PC-9 (cell line): ENCODE measurements around the gene SERPINC1. TPM values are rescaled to one million over a fixed set of nuclear protein-coding genes. Genes with fewer than 3 reads are reported as not detected.

Experiments used
- BruUV-seq: library from RNA; stranded (reverse); fragments of 400-500 nt; replicated peaks from 2 replicates; lab custom pipeline; 2021; lab: Mats Ljungman, UMichigan
- CTCF ChIA-PET: fragments of 300-600 bp; sonication (Branson Sonifier 250); formaldehyde crosslinking; loops from one replicate; lab custom pipeline; 2022; ENCODE audit warnings: antibody characterized with exemption; lab: Charles Lee
- POLR2A ChIA-PET: fragments of 300-600 bp; sonication (Branson Sonifier 250); formaldehyde crosslinking; loops from one replicate; lab custom pipeline; 2022; ENCODE audit warnings: antibody characterized with exemption; ENCODE audit not compliant: unreplicated experiment; lab: Charles Lee
- DNase-seq, 2 experiments: peaks; one replicate each; pipeline versions ENCODE4 v3.0.0 to v3.0.0-alpha.2; 2015 to 2022; ENCODE audit warnings: mixed read lengths in 1 of 2
- H2AFZ ChIP-seq: fragments of 200-600 bp; sonication (generic); 2 replicates; pipeline ENCODE4 v1.8.1; 2017; ENCODE audit warnings: antibody characterized with exemption
- H3F3A ChIP-seq: fragments of 200-600 bp; sonication (generic); 2 replicates; pipeline ENCODE4 v1.8.1; 2017; ENCODE audit warnings: antibody characterized with exemption, mild to moderate bottlenecking, low read depth; ENCODE audit not compliant: insufficient read depth
- H3K27ac ChIP-seq: fragments of 200-600 bp; sonication (generic); 2 replicates; pipeline ENCODE4 v1.6.1; 2016; ENCODE audit warnings: mixed run types
- H3K27me3 ChIP-seq: fragments of 200-600 bp; sonication (generic); 2 replicates; pipeline ENCODE4 v1.6.1; 2016; ENCODE audit warnings: low read depth, mixed run types; ENCODE audit not compliant: insufficient read depth
- H3K36me3 ChIP-seq: fragments of 200-600 bp; sonication (generic); 2 replicates; pipeline ENCODE4 v1.6.1; 2016; ENCODE audit warnings: low read depth, mixed run types
- H3K4me1 ChIP-seq: fragments of 200-600 bp; sonication (generic); replicated peaks from 2 replicates; pipeline ENCODE4 v1.6.1; 2016; ENCODE audit warnings: mixed run types; ENCODE audit not compliant: insufficient read depth
- H3K4me2 ChIP-seq: fragments of 200-600 bp; sonication (generic); 2 replicates; pipeline ENCODE4 v1.6.1; 2017; ENCODE audit warnings: mixed run types
- H3K4me3 ChIP-seq: fragments of 200-600 bp; sonication (generic); 2 replicates; pipeline ENCODE4 v1.6.1; 2016; ENCODE audit warnings: mixed run types
- H3K79me2 ChIP-seq: fragments of 200-600 bp; sonication (generic); 2 replicates; pipeline ENCODE4 v1.6.1; 2017; ENCODE audit warnings: low read depth, mixed run types
- H3K9me2 ChIP-seq: fragments of 200-600 bp; sonication (generic); 2 replicates; pipeline ENCODE4 v1.8.1; 2017; ENCODE audit warnings: mild to moderate bottlenecking; ENCODE audit not compliant: insufficient read depth
- H3K9me3 ChIP-seq: fragments of 200-600 bp; sonication (generic); 2 replicates; pipeline ENCODE4 v1.8.1; 2016; ENCODE audit warnings: low read depth; ENCODE audit not compliant: insufficient read depth
- H4K20me1 ChIP-seq: fragments of 200-600 bp; sonication (generic); 2 replicates; pipeline ENCODE4 v1.8.1; 2017; ENCODE audit not compliant: insufficient read depth
- EZH2 ChIP-seq: fragments of 200-600 bp; sonication (generic); IDR thresholded peaks from 2 replicates; pipeline ENCODE4 v1.8.0; 2017; ENCODE audit warnings: antibody characterized with exemption, low read depth
- intact Hi-C: fragments of 100-400 bp; cut with micrococcal nuclease; formaldehyde crosslinking; loops from one replicate; pipeline ENCODE4 v1.10.0; 2022; ENCODE audit not compliant: unreplicated experiment
- total RNA-seq: library from RNA; stranded (reverse); gene quantifications from 2 replicates; pipeline ENCODE4 v1.2.3, GENCODE V29; 2021
- TF ChIP-seq, protein P1 (sequence below): fragments of 200-600 bp; sonication (generic); conservative IDR thresholded peaks from 2 replicates; pipeline ENCODE4 v1.6.1; 2017; ENCODE audit warnings: mixed run types, antibody characterized with exemption, mild to moderate bottlenecking, moderate library complexity

The SERPINC1 gene
- total RNA-seq, 1 experiment from 2014 or later, result 0.44 TPM

DNA sequence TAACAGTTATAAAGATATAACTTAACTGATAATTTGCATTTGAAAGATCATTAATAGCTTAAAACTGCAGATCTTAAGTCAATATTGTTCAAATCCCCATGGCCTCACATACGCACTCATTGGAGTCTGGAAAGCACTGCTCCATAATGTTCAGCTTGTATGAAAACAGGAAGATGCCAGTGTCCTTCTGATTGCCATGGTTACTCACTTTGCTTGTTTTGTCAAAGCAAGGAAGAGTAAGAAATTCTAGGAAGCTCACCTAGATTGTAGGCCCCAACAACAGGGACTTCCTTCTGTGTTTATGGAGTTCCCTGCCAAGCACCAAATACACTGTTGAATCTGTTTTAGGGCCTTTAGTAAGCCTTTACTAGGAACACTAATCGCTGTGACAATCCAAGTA lies 60.2 kb downstream of the SERPINC1 start:
- no peaks in the 10 kb centered on the region for H4K20me1 ChIP-seq
- no TSS peak for BruUV-seq
- CTCF ChIA-PET, result no interaction called here
- no peaks in the 10 kb centered on the region for H3K79me2 ChIP-seq
- H2AFZ ChIP-seq, result no peak overlapping the region
- H3K9me2 ChIP-seq, result no peaks in the 10 kb centered on the region
- H3K4me2 ChIP-seq, result no peak overlapping the region
- no peak overlapping the region for H3K27ac ChIP-seq
- POLR2A ChIA-PET, result interaction anchor here (0.6 kb wide), 1 partner anchor 114 kb away, joined by 4 read pairs; no protein-coding TSS in a partner anchor
- TF ChIP-seq, protein P1, sequence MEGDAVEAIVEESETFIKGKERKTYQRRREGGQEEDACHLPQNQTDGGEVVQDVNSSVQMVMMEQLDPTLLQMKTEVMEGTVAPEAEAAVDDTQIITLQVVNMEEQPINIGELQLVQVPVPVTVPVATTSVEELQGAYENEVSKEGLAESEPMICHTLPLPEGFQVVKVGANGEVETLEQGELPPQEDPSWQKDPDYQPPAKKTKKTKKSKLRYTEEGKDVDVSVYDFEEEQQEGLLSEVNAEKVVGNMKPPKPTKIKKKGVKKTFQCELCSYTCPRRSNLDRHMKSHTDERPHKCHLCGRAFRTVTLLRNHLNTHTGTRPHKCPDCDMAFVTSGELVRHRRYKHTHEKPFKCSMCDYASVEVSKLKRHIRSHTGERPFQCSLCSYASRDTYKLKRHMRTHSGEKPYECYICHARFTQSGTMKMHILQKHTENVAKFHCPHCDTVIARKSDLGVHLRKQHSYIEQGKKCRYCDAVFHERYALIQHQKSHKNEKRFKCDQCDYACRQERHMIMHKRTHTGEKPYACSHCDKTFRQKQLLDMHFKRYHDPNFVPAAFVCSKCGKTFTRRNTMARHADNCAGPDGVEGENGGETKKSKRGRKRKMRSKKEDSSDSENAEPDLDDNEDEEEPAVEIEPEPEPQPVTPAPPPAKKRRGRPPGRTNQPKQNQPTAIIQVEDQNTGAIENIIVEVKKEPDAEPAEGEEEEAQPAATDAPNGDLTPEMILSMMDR, result no peak
- TF ChIP-seq EZH2, result no peak
- no peaks in the 10 kb centered on the region for H3K27me3 ChIP-seq
- H3K36me3 ChIP-seq, result peaks cover 10% of the 10 kb centered on the region; the same call in 1 of the 2 replicates
- H3F3A ChIP-seq, result peaks cover 24% of the 10 kb centered on the region
- H3K9me3 ChIP-seq, result no peaks in the 10 kb centered on the region
- no peaks in the 10 kb centered on the region for H3K4me1 ChIP-seq
- DNase-seq, result no peak
- intact Hi-C loops, result no loop called here
- H3K4me3 ChIP-seq, result no peak overlapping the region

DNA sequence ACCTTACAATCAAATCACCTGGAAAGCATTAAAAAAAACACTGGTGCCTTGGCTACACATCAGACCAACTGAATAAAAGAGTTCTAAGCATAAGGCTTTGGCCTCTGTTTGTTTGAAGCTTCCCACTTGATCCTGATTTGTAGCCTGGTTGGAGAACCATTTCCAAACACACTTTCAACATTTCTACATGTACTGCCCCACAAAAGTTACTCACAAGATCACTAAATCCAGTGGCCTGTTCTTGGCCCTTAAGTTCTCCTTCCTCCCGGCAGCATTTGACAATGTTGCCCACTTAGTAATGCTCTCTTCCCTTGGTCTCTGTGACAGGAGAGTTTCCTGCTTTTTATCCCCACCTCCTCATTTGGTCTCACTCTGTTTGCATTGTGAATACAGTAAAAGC lies 61.1 kb downstream of the SERPINC1 start:
- Histone ChIP-seq H3K9me2 (no peaks in the 10 kb centered on the region), H3K4me2 (no peak overlapping the region), H3K4me3 (no peak overlapping the region), H2AFZ (no peak overlapping the region), H3K4me1 (no peaks in the 10 kb centered on the region), H3K36me3 (peaks cover 10% of the 10 kb centered on the region; the same call in 1 of the 2 replicates), H3K79me2 (no peaks in the 10 kb centered on the region), H3K27ac (0 out of 2 replicates have a peak overlapping the region, but pooled peaks have one; percentile 6), H4K20me1 (no peaks in the 10 kb centered on the region), H3F3A (peaks cover 15% of the 10 kb centered on the region), H3K27me3 (no peaks in the 10 kb centered on the region), H3K9me3 (no peaks in the 10 kb centered on the region)
- ChIA-PET POLR2A (no interaction called here), CTCF (interaction anchor here (0.5 kb wide), 1 partner anchor 449 kb away, joined by 4 read pairs; no protein-coding TSS in a partner anchor)
- intact Hi-C loops, result no loop called here
- TF ChIP-seq, protein P1, result no peak
- TF ChIP-seq EZH2, result no peak
- BruUV-seq, result no TSS peak
- no peak for DNase-seq

Other genes starting within 250 kb of the SERPINC1 start
- 0.28 TPM in 1 of 2 replicates, not detected in the other for gene ANKRD45, start 247.5 kb downstream of the SERPINC1 start, total RNA-seq
- 11.5 and 15.3 TPM in 2 replicates for gene KLHL20, start 202.3 kb downstream of the SERPINC1 start, total RNA-seq
- 15.0 and 18.3 TPM in 2 replicates for gene DARS2, start 92.7 kb downstream of the SERPINC1 start, total RNA-seq
- gene CENPL, start 92.4 kb downstream of the SERPINC1 start, total RNA-seq, result 14.4 and 19.5 TPM in 2 replicates
- gene GAS5, start 49.3 kb downstream of the SERPINC1 start, total RNA-seq, result 234 and 352 TPM in 2 replicates
- gene ZBTB37, start 48.9 kb downstream of the SERPINC1 start, total RNA-seq, result 7.4 and 8.3 TPM in 2 replicates
- 25.2 and 29.5 TPM in 2 replicates for gene RC3H1, start 105.0 kb upstream of the SERPINC1 start, total RNA-seq
- gene RABGAP1L, start 242.2 kb upstream of the SERPINC1 start, total RNA-seq, result 56.7 and 57.4 TPM in 2 replicates